Frontal cortex (tissue), 4 donors: ENCODE results near the gene ALKAL2. TPM values are rescaled to one million over a fixed set of nuclear protein-coding genes. Genes with fewer than 3 reads are reported as not detected.

ENCODE experiments used
- DNase-seq, 2 donors: peaks; one replicate each; pipeline ENCODE4 v3.0.0; 2012; ENCODE audit warnings: low spot score in 2 of 2
- FAIRE-seq: peaks from 2 replicates; lab custom pipeline; 2012; peaks lifted over from hg19 to GRCh38; lab: Jason Lieb, UNC
- total RNA-seq: library from RNA; depleted of rRNA; stranded (reverse); fragments of >200 nt; gene quantifications from one replicate; pipeline ENCODE4 v1.2.3, GENCODE V29; 2014
- donor health status: control.
- donor health status: control.
- donor health status: control.

ALKAL2 gene
- total RNA-seq, 1 donor from 2014 or later = 2.0 TPM

- no peak for DNase-seq
- no peak for FAIRE-seq
Measured at GRCh38 chr2:252001-252602, 35.8 kb downstream of the ALKAL2 start.

- no peak for FAIRE-seq
Measured at GRCh38 chr2:249538-250042, 38.3 kb downstream of the ALKAL2 start.

GRCh38 chr2:248724-249123, 39.2 kb downstream of the ALKAL2 start:
- FAIRE-seq (no peak), DNase-seq (no peak)

More at GRCh38 chr2:249538-250042, 38.3 kb downstream of the ALKAL2 start:
- DNase-seq = no peak

GRCh38 chr2:246489-247144, 41.3 kb downstream of the ALKAL2 start:
- DNase-seq (no peak), FAIRE-seq (no peak)

- no peak for FAIRE-seq
- no peak for DNase-seq
Measured at GRCh38 chr2:244547-244946, 43.3 kb downstream of the ALKAL2 start.

- no peak for DNase-seq
- no peak for FAIRE-seq
Measured at GRCh38 chr2:238869-239268, 49.0 kb downstream of the ALKAL2 start.

- DNase-seq = no peak
- no peak for FAIRE-seq
Measured at GRCh38 chr2:238431-238830, 49.5 kb downstream of the ALKAL2 start.

GRCh38 chr2:237878-238277, 50.0 kb downstream of the ALKAL2 start:
- no peak for FAIRE-seq

GRCh38 chr2:236993-237539, 50.8 kb downstream of the ALKAL2 start:
- FAIRE-seq (no peak), DNase-seq (no peak)

More at GRCh38 chr2:237878-238277, 50.0 kb downstream of the ALKAL2 start:
- no peak for DNase-seq

- FAIRE-seq (no peak), DNase-seq (no peak)
Measured at GRCh38 chr2:234421-234820, 53.5 kb downstream of the ALKAL2 start.

GRCh38 chr2:233030-233429, 54.9 kb downstream of the ALKAL2 start:
- DNase-seq = no peak
- FAIRE-seq = no peak

- DNase-seq (peak; percentile 41 to 66), FAIRE-seq (peak; percentile 87)
Measured at GRCh38 chr2:231521-232185, 56.2 kb downstream of the ALKAL2 start.

Other genes starting within 250 kb of the ALKAL2 start
- 8.6 TPM for gene FAM110C, start 241.6 kb downstream of the ALKAL2 start, total RNA-seq
- 55.4 TPM for gene SH3YL1, start 24.1 kb downstream of the ALKAL2 start, total RNA-seq
- 115 TPM for gene ACP1, start 23.1 kb downstream of the ALKAL2 start, total RNA-seq